ENCODE measurements around the gene TSPAN18. TPM values are rescaled to one million over a fixed set of nuclear protein-coding genes. Genes with fewer than 3 reads are reported as not detected.

TSPAN18 gene
- total and polyA plus RNA-seq, 2 of the 4 experiments (the other 2 are of a cell fraction): 0.36 to 1.1 TPM

DNA sequence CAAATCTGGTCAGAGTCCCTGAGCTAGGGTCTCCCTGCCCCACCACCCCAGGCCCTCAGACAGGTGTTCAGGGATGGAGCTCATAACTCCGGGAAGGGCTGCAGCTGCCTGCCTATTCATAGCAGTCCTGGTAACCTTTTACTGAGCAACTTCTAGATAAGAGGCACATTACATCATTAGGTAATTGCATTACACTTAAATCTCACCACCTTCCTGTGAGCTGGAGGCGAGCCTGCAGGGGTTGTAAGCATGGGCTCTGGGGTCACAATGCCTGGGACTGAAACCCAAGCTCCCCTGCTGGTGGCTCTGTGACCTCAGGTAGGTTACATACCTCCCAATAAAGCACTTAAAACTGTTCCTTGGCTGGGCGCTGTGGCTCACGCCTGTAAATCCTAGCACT lies 201.4 kb downstream of the TSPAN18 start:
- WGBS, 2 experiments (ENCODE audit: extremely low coverage in 2 of 2, insufficient read length in 1 of 2): no CpG with 5 or more reads among the region's 4 CpGs

More for the DNA sequence above, 201.4 kb downstream of the TSPAN18 start:
- Histone ChIP-seq H2BK20ac (ENCODE audit: low read depth, low read length) (no peak overlapping the region), H3K9me1 (ENCODE audit: insufficient read depth, low read length) (no peaks in the 10 kb centered on the region), H3K27me3 (ENCODE audit: control insufficient read depth, insufficient read depth, low read length) (peaks cover 8% of the 10 kb centered on the region), H4K91ac (ENCODE audit: insufficient read depth, low read depth, low read length) (no peak overlapping the region), H3K36me3 (ENCODE audit: control insufficient read depth, insufficient read depth, low read length) (peaks cover 3% of the 10 kb centered on the region; the same call in 1 of the 2 replicates), H3K4me2 (ENCODE audit: low read depth, low read length) (no peak overlapping the region), H2AK5ac (ENCODE audit: low read depth, low read length) (no peak overlapping the region), H3K9me3 (ENCODE audit: control insufficient read depth, insufficient read depth, low read length) (no peaks in the 10 kb centered on the region), H3K18ac (ENCODE audit: low read depth, low read length) (no peak overlapping the region), H3K9ac (ENCODE audit: low read depth, low read length) (no peak overlapping the region), H3K4me3 (ENCODE audit: insufficient read depth, low read depth, low read length) (no peak overlapping the region), H2BK15ac (ENCODE audit: low read depth, low read length) (no peak overlapping the region), H3K79me1 (ENCODE audit: low read depth in 1 of 2, low read length in 2 of 2) (no peaks in the 10 kb centered on the region), H2BK120ac (ENCODE audit: low read depth, low read length) (no peak overlapping the region), H3K14ac (replicated peaks; ENCODE audit: low read depth, low read length) (no peak overlapping the region), H3K23ac (ENCODE audit: low read depth, low read length) (no peak overlapping the region), H3K4ac (ENCODE audit: low read depth, low read length) (no peak overlapping the region), H4K20me1 (ENCODE audit: insufficient read depth, low read length) (no peaks in the 10 kb centered on the region), H4K8ac (ENCODE audit: low read depth in 2 of 2, low read length in 2 of 2) (no peak overlapping the region), H3K56ac (ENCODE audit: extremely low read depth, insufficient read depth, low read length) (no peak overlapping the region), H2AK9ac (replicated peaks; ENCODE audit: low read depth, low read length, poor library complexity) (no peak overlapping the region), H3K4me1 (ENCODE audit: control insufficient read depth, insufficient read depth, low read length) (no peaks in the 10 kb centered on the region), H4K5ac (ENCODE audit: low read depth, low read length) (no peak overlapping the region), H2AFZ (replicated peaks; ENCODE audit: low read length, poor library complexity) (no peak overlapping the region), H3K27ac (ENCODE audit: insufficient read depth, low read length) (no peak overlapping the region), H2BK5ac (ENCODE audit: low read depth, low read length, poor library complexity, severe bottlenecking) (no peak overlapping the region)
- POLR2A ChIA-PET (ENCODE audit: unreplicated experiment): no interaction called here
- CTCF ChIA-PET: interaction anchor here (1.4 to 4.5 kb wide), 4 partner anchors 8 to 183 kb away, joined by 6 to 59 read pairs (median 16); no protein-coding TSS in a partner anchor
- dilution Hi-C loops (cut with HindIII; ENCODE audit: low sequenced_read_pairs, unreplicated experiment): no loop called here
- no TSS peak for BruUV-seq (replicated peaks)
- in situ Hi-C loops (cut with MboI; ENCODE audit: low sequenced_read_pairs): loop anchor here (5.0 kb wide), 1 partner anchor 179 kb away; no protein-coding TSS in a partner anchor
- no peak for ATAC-seq (ENCODE audit: low read depth)
- DNase-seq: no peak
- TF ChIP-seq, protein P1, sequence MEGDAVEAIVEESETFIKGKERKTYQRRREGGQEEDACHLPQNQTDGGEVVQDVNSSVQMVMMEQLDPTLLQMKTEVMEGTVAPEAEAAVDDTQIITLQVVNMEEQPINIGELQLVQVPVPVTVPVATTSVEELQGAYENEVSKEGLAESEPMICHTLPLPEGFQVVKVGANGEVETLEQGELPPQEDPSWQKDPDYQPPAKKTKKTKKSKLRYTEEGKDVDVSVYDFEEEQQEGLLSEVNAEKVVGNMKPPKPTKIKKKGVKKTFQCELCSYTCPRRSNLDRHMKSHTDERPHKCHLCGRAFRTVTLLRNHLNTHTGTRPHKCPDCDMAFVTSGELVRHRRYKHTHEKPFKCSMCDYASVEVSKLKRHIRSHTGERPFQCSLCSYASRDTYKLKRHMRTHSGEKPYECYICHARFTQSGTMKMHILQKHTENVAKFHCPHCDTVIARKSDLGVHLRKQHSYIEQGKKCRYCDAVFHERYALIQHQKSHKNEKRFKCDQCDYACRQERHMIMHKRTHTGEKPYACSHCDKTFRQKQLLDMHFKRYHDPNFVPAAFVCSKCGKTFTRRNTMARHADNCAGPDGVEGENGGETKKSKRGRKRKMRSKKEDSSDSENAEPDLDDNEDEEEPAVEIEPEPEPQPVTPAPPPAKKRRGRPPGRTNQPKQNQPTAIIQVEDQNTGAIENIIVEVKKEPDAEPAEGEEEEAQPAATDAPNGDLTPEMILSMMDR (conservative IDR thresholded peaks at IDR 0.05; ENCODE audit: low read depth, low read length): no peak
- TF ChIP-seq RCOR1 (IDR thresholded peaks at IDR 0.05; ENCODE audit: insufficient replicate concordance, low read length) (no peak), NFE2L2 (IDR thresholded peaks at IDR 0.05; ENCODE audit: low read depth, low read length) (no peak), MAFK (IDR thresholded peaks at IDR 0.05; ENCODE audit: low read depth, low read length) (no peak), ELK1 (IDR thresholded peaks at IDR 0.05; ENCODE audit: borderline replicate concordance, low read depth, low read length) (no peak), RAD21 (IDR thresholded peaks at IDR 0.05; ENCODE audit: low read length) (no peak), BHLHE40 (IDR thresholded peaks at IDR 0.05; ENCODE audit: low read depth, low read length) (no peak), MXI1 (IDR thresholded peaks at IDR 0.05; ENCODE audit: borderline replicate concordance, low read depth, low read length) (no peak), POLR2A (IDR thresholded peaks at IDR 0.05; ENCODE audit: low read depth, low read length) (no peak), USF2 (IDR thresholded peaks at IDR 0.05; ENCODE audit: low read depth, low read length) (no peak), RFX5 (IDR thresholded peaks at IDR 0.05; ENCODE audit: low read depth, low read length) (no peak), FOS (IDR thresholded peaks at IDR 0.05; ENCODE audit: low read depth, low read length) (no peak), SMC3 (IDR thresholded peaks at IDR 0.05; ENCODE audit: low read depth, low read length) (no peak), MAZ (IDR thresholded peaks at IDR 0.05; ENCODE audit: borderline replicate concordance, low read depth, low read length) (no peak), CHD1 (IDR thresholded peaks at IDR 0.05; ENCODE audit: low read depth, low read length) (no peak), CEBPB (IDR thresholded peaks at IDR 0.05; ENCODE audit: low read depth, low read length) (no peak)
- intact Hi-C loops (cut with micrococcal nuclease): no loop called here

Measured in IMR-90 (cell line).